ENCODE results near the gene LDB1. TPM values are rescaled to one million over a fixed set of nuclear protein-coding genes. Genes with fewer than 3 reads are reported as not detected.

LDB1 gene
- total and polyA plus RNA-seq, 2 of the 13 experiments (the other 11 are each of a cell fraction or from before 2014, with no cell fraction given), result 17.2 to 45.5 TPM

- TF ChIP-seq GABPA (IDR thresholded peaks at IDR 0.05; ENCODE audit: low read depth, low read length) (no peak), GABPA (CRISPR knock-in tag; IDR thresholded peaks at IDR 0.05; ENCODE audit: low read depth) (no peak), MIXL1 (CRISPR knock-in tag; IDR thresholded peaks at IDR 0.05) (no peak), ZNF569 (CRISPR knock-in tag; IDR thresholded peaks at IDR 0.05; ENCODE audit: borderline replicate concordance) (no peak), SRSF9 (IDR thresholded peaks at IDR 0.05; ENCODE audit: borderline replicate concordance, insufficient read depth, low read depth, low read length, poor library complexity, severe bottlenecking) (no peak), ZEB1 (IDR thresholded peaks at IDR 0.05; ENCODE audit: insufficient replicate concordance, low read depth) (no peak), NR3C1 (CRISPR knock-in tag; IDR thresholded peaks at IDR 0.05) (no peak), MXD3 (CRISPR knock-in tag; IDR thresholded peaks at IDR 0.05) (no peak), ZNF292 (CRISPR knock-in tag; IDR thresholded peaks at IDR 0.05; ENCODE audit: borderline replicate concordance, low read depth) (no peak; the same call in 1 of the 2 replicates), HINFP (CRISPR knock-in tag; IDR thresholded peaks at IDR 0.05; ENCODE audit: low read depth) (no peak), RBM39 (IDR thresholded peaks at IDR 0.05; ENCODE audit: low read depth, low read length, poor library complexity, severe bottlenecking) (peak; percentile 25), PRMT3 (CRISPR knock-in tag; IDR thresholded peaks at IDR 0.05; ENCODE audit: borderline replicate concordance, low read depth) (no peak), HDAC6 (IDR thresholded peaks at IDR 0.05; ENCODE audit: low read depth, low read length) (no peak), ZKSCAN1 (IDR thresholded peaks at IDR 0.05; ENCODE audit: low read length) (no peak), JUN (CRISPR knock-in tag; IDR thresholded peaks at IDR 0.05) (no peak), NR2F6 (IDR thresholded peaks at IDR 0.05) (no peak), NR2F6 (CRISPR knock-in tag; IDR thresholded peaks at IDR 0.05) (peak; percentile 47; the same call in 1 of the 2 replicates), ZNF614 (CRISPR knock-in tag; IDR thresholded peaks at IDR 0.05; ENCODE audit: borderline replicate concordance) (0 out of 2 replicates have a peak, but pooled peaks have one; percentile 44), FOSL2 (CRISPR knock-in tag; IDR thresholded peaks at IDR 0.05) (peak; percentile 37; the same call in 1 of the 2 replicates), MTF2 (CRISPR knock-in tag; IDR thresholded peaks at IDR 0.05; ENCODE audit: borderline replicate concordance) (no peak), IKZF4 (CRISPR knock-in tag; IDR thresholded peaks at IDR 0.05; ENCODE audit: borderline replicate concordance, low read depth, not compliant biosample characterization) (no peak)
- TF ChIP-seq, protein P1, sequence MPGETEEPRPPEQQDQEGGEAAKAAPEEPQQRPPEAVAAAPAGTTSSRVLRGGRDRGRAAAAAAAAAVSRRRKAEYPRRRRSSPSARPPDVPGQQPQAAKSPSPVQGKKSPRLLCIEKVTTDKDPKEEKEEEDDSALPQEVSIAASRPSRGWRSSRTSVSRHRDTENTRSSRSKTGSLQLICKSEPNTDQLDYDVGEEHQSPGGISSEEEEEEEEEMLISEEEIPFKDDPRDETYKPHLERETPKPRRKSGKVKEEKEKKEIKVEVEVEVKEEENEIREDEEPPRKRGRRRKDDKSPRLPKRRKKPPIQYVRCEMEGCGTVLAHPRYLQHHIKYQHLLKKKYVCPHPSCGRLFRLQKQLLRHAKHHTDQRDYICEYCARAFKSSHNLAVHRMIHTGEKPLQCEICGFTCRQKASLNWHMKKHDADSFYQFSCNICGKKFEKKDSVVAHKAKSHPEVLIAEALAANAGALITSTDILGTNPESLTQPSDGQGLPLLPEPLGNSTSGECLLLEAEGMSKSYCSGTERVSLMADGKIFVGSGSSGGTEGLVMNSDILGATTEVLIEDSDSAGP (CRISPR knock-in tag; IDR thresholded peaks at IDR 0.05; ENCODE audit: borderline replicate concordance), result 0 out of 2 replicates have a peak, but pooled peaks have one; percentile 21
- TF ChIP-seq, protein P2, sequence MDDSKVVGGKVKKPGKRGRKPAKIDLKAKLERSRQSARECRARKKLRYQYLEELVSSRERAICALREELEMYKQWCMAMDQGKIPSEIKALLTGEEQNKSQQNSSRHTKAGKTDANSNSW (CRISPR knock-in tag; IDR thresholded peaks at IDR 0.05; ENCODE audit: borderline replicate concordance), result no peak
- TF ChIP-seq, protein P3, sequence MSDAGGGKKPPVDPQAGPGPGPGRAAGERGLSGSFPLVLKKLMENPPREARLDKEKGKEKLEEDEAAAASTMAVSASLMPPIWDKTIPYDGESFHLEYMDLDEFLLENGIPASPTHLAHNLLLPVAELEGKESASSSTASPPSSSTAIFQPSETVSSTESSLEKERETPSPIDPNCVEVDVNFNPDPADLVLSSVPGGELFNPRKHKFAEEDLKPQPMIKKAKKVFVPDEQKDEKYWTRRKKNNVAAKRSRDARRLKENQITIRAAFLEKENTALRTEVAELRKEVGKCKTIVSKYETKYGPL (CRISPR knock-in tag; IDR thresholded peaks at IDR 0.05), result no peak
These were observed 5.1 kb downstream of the LDB1 start (continued) for GRCh38 chr10:102114861-102115618.
